ENCODE results near the gene KCNA1.

DNA sequence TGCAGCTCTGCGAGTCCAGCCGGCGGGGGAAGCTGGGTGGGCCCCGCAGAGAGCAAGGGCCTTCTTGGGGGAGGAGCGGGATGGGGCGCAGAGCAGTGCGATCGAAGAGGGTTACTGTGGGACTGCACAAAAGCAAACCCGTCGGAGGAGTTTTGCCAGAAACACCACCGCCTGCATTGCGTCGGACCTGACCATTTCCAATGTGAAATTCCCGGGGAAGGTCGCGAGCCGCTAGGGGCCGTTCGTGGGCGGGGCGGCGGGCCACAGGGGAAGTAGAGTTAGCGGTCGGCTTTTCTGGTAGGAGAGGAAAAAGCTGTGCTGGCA, 333 bp upstream of the KCNA1 start:
- TF ChIP-seq CTCF (IDR thresholded peaks at IDR 0.05) (no peak), POLR2AphosphoS5 (IDR thresholded peaks at IDR 0.05) (no peak), POLR2A (IDR thresholded peaks at IDR 0.05) (no peak)
